SK-N-SH (cell line): ENCODE measurements around the gene SPRED2.

Source experiments
- CTCF ChIP-seq: fragments of 200-600 bp; sonication (generic); IDR thresholded peaks from 2 replicates; pipeline ENCODE4 v1.6.1; 2017; ENCODE audit warnings: antibody characterized with exemption, mild to moderate bottlenecking, moderate library complexity
- EP300 ChIP-seq, 2 experiments: IDR thresholded peaks; 2 replicates each; pipeline versions ENCODE4 v1.4.0 to v1.6.1; 2012; ENCODE audit warnings: borderline replicate concordance in 1 of 2, low read depth in 1 of 2, low read length in 1 of 2
- EZH2phosphoT487 ChIP-seq: fragments of 200-600 bp; sonication (generic); IDR thresholded peaks from 2 replicates; pipeline ENCODE4 v1.6.1; 2017; ENCODE audit warnings: low read depth, mixed run types, mild to moderate bottlenecking, antibody characterized with exemption, moderate library complexity, borderline replicate concordance
- FOXJ3 ChIP-seq: sonication (generic); formaldehyde crosslinking; IDR thresholded peaks from 2 replicates; pipeline ENCODE4 v1.5.1; 2020; ENCODE audit warnings: mild to moderate bottlenecking, missing genetic modification reagents
- GABPA ChIP-seq: IDR thresholded peaks from 2 replicates; pipeline ENCODE4 v1.4.0; 2012; ENCODE audit warnings: low read depth, mild to moderate bottlenecking
- MAX ChIP-seq: IDR thresholded peaks from 2 replicates; pipeline ENCODE4 v1.4.0; 2012; ENCODE audit warnings: low read depth
- NFIC ChIP-seq: IDR thresholded peaks from 2 replicates; pipeline ENCODE4 v1.4.0; 2012; ENCODE audit warnings: borderline replicate concordance
- RCOR1 ChIP-seq: fragments of 150-350 bp; IDR thresholded peaks from 2 replicates; pipeline ENCODE4 v1.6.1; 2017; ENCODE audit warnings: antibody characterized with exemption, low read length
- RXRA ChIP-seq: IDR thresholded peaks from 2 replicates; pipeline ENCODE4 v1.4.0; 2012; ENCODE audit warnings: low read depth, mild to moderate bottlenecking, borderline replicate concordance
- SMC3 ChIP-seq: IDR thresholded peaks from 2 replicates; pipeline ENCODE4 v1.6.1; 2012; ENCODE audit warnings: low read depth, low read length, improper control_type of control experiment
- TAF1 ChIP-seq: IDR thresholded peaks from 2 replicates; pipeline ENCODE4 v1.6.1; 2012; ENCODE audit warnings: low read depth, mild to moderate bottlenecking, low read length, moderate library complexity, borderline replicate concordance
- YY1 ChIP-seq: IDR thresholded peaks from 2 replicates; pipeline ENCODE4 v1.4.0; 2012; ENCODE audit warnings: low read depth, mild to moderate bottlenecking
- ZBTB33 ChIP-seq: IDR thresholded peaks from 2 replicates; pipeline ENCODE4 v1.4.0; 2012; ENCODE audit warnings: low read depth, borderline replicate concordance

- TF ChIP-seq MAX (no peak), CTCF (no peak), EP300 (IDR thresholded peaks at IDR 0.05; ENCODE audit: borderline replicate concordance in 1 of 2, low read depth in 1 of 2, low read length in 1 of 2) (no peak), RXRA (no peak), NFIC (no peak), YY1 (no peak), FOXJ3 (CRISPR knock-in tag) (no peak), TAF1 (no peak), ZBTB33 (no peak), SMC3 (no peak; the same call in 1 of the 2 replicates), RCOR1 (no peak), GABPA (no peak), EZH2phosphoT487 (no peak)
Measured at GRCh38 chr2:65386989-65387388, 45.4 kb downstream of the SPRED2 start.
